HepG2 (cell line): ENCODE results near the gene FAM43A. TPM values are rescaled to one million over a fixed set of nuclear protein-coding genes. Genes with fewer than 3 reads are reported as not detected.

Experiments
- CEBPZ ChIP-seq: IDR thresholded peaks from 2 replicates; pipeline ENCODE4 v1.6.1; 2012; ENCODE audit warnings: low read length, improper control_type of control experiment
- CENPX ChIP-seq: sonication (generic); formaldehyde crosslinking; IDR thresholded peaks from 2 replicates; pipeline ENCODE4 v1.9.0; 2021; ENCODE audit warnings: mild to moderate bottlenecking, missing genetic modification reagents, moderate library complexity
- DBP ChIP-seq: sonication (generic); formaldehyde crosslinking; IDR thresholded peaks from 2 replicates; pipeline ENCODE4 v1.4.0; 2020; ENCODE audit warnings: missing genetic modification reagents; ENCODE audit errors: not compliant biosample characterization
- EP300 ChIP-seq, 3 experiments: sonication (generic) in 1 of 3; formaldehyde crosslinking in 1 of 3; IDR thresholded peaks; 2 replicates each; pipeline versions ENCODE4 v1.5.1 to v1.6.1; 2011 to 2020; ENCODE audit warnings: low read depth in 2 of 3, low read length in 2 of 3, borderline replicate concordance in 1 of 3, improper control_type of control experiment in 1 of 3, mild to moderate bottlenecking in 1 of 3, missing genetic modification reagents in 1 of 3, moderate library complexity in 1 of 3
- FOSL2 ChIP-seq: sonication (generic); formaldehyde crosslinking; IDR thresholded peaks from 2 replicates; pipeline ENCODE4 v1.4.0; 2020; ENCODE audit warnings: missing genetic modification reagents
- HOXA9 ChIP-seq: sonication (generic); formaldehyde crosslinking; IDR thresholded peaks from 2 replicates; pipeline ENCODE4 v1.8.1; 2022; ENCODE audit warnings: missing genetic modification reagents, mild to moderate bottlenecking, moderate library complexity, borderline replicate concordance
- NCOA2 ChIP-seq: sonication (generic); formaldehyde crosslinking; IDR thresholded peaks from 2 replicates; pipeline ENCODE4 v1.8.0; 2022; ENCODE audit warnings: inconsistent platforms
- NFKB2 ChIP-seq: sonication (generic); formaldehyde crosslinking; IDR thresholded peaks from 2 replicates; pipeline ENCODE4 v1.4.0; 2020; ENCODE audit warnings: missing genetic modification reagents, borderline replicate concordance
- NFRKB ChIP-seq: fragments of 450-650 bp; IDR thresholded peaks from 2 replicates; pipeline ENCODE4 v1.6.1; 2017
- RARG ChIP-seq: sonication (generic); formaldehyde crosslinking; IDR thresholded peaks from 2 replicates; pipeline ENCODE4 v1.4.0; 2020; ENCODE audit warnings: low read depth, mild to moderate bottlenecking, missing genetic modification reagents
- SIN3B ChIP-seq: fragments of 150-350 bp; IDR thresholded peaks from 2 replicates; pipeline ENCODE4 v1.6.1; 2014; ENCODE audit warnings: low read length
- SKI ChIP-seq: fragments of 450-650 bp; IDR thresholded peaks from one replicate; pipeline ENCODE4 v1.6.1; 2018; ENCODE audit warnings: mild to moderate bottlenecking; ENCODE audit not compliant: partially characterized antibody
- SMYD3 ChIP-seq: sonication (generic); formaldehyde crosslinking; IDR thresholded peaks from 2 replicates; pipeline ENCODE4 v1.8.1; 2023; ENCODE audit warnings: mild to moderate bottlenecking, missing genetic modification reagents
- STAT5B ChIP-seq: sonication (generic); formaldehyde crosslinking; IDR thresholded peaks from 2 replicates; pipeline ENCODE4 v1.4.0; 2020; ENCODE audit warnings: missing genetic modification reagents
- ZNF367 ChIP-seq: sonication (generic); formaldehyde crosslinking; IDR thresholded peaks from 2 replicates; pipeline ENCODE4 v1.4.0; 2020; ENCODE audit warnings: missing genetic modification reagents, borderline replicate concordance
- ZNF382 ChIP-seq: sonication (generic); formaldehyde crosslinking; IDR thresholded peaks from 2 replicates; pipeline ENCODE4 v1.5.0; 2020; ENCODE audit warnings: missing genetic modification reagents, mild to moderate bottlenecking, borderline replicate concordance
- ZNF430 ChIP-seq: sonication (generic); formaldehyde crosslinking; IDR thresholded peaks from 2 replicates; pipeline ENCODE4 v1.9.0; 2021; ENCODE audit warnings: mild to moderate bottlenecking, missing genetic modification reagents
- ZNF629 ChIP-seq: sonication (generic); formaldehyde crosslinking; conservative IDR thresholded peaks from 2 replicates; pipeline ENCODE4 v1.5.0; 2020; ENCODE audit warnings: missing genetic modification reagents
- ZNF83 ChIP-seq: sonication (generic); formaldehyde crosslinking; IDR thresholded peaks from 2 replicates; pipeline ENCODE4 v1.4.0; 2020; ENCODE audit warnings: missing genetic modification reagents, mild to moderate bottlenecking, borderline replicate concordance
- polyA plus RNA-seq, 8 experiments: library from polyadenylated mRNA; depleted of rRNA in 3 of 8; stranded (reverse) in 7 of 8; unstranded in 1 of 8; fragments of >200 nt; fragmentation: Illumina TruSeq in 4 of 8; extraction: Trizol in 4 of 8; gene quantifications; 2 replicates each; pipeline versions ENCODE4 v1.2.1 to v1.2.3, GENCODE V29; 2011 to 2016; ENCODE audit warnings: low read depth in 4 of 8, missing spikeins in 1 of 8, mixed read lengths in 1 of 8; ENCODE audit not compliant: insufficient read depth in 1 of 8
- total RNA-seq, 5 experiments: library from RNA; depleted of rRNA; stranded (reverse); fragments of >200 nt; fragmentation: Illumina TruSeq; extraction: Trizol; gene quantifications; 2 replicates each; pipeline ENCODE4 v1.2.3, GENCODE V29; 2016; ENCODE audit warnings: low read depth in 1 of 5
- TF ChIP-seq, protein P1 (sequence below): sonication (generic); formaldehyde crosslinking; IDR thresholded peaks from 2 replicates; pipeline ENCODE4 v1.4.0; 2020; ENCODE audit warnings: missing genetic modification reagents
- TF ChIP-seq, protein P2 (sequence below): sonication (generic); formaldehyde crosslinking; conservative IDR thresholded peaks from 2 replicates; pipeline ENCODE4 v1.4.0; 2020; ENCODE audit warnings: missing genetic modification reagents
- TF ChIP-seq, protein P3 (sequence below): sonication (generic); formaldehyde crosslinking; IDR thresholded peaks from 2 replicates; pipeline ENCODE4 v1.8.0; 2022; ENCODE audit warnings: mild to moderate bottlenecking, missing genetic modification reagents, moderate library complexity

Gene FAM43A
- total and polyA plus RNA-seq, 2 of the 13 experiments (the other 11 are each of a cell fraction or from before 2014, with no cell fraction given): 0.91 to 1.8 TPM

DNA sequence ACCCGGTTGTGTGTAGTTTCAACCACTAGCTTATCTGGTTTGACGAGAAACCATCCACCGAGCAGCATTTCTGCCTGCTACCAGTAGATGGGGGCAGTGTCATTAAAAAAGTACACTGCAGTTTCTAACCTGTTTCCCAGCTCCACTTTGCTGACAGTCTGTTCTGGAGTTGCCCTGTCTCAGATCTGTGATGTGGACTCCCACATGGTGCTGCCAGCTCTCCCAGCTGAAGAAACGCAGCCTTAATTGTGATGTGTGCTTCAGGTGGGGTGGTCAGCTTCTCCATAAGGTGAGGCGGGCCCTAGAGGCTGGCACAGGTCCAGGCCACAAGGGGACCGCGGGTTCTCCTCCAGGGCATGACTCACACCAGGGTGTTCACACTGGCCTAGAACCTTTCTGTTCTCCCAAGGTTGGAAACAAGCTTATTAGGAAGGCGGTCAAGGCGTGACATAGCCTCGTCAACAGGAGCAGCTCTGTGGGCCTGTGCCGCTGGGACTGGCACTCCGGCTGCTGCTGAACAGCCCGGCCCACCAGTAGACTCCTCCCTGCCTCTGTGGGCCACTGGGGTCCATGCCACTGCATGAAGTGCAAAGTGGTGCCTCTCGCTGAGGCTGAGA, 2.9 kb upstream of the FAM43A start (continued):
- TF ChIP-seq CENPX (CRISPR knock-in tag) (no peak), DBP (CRISPR knock-in tag) (no peak), SKI (no peak), HOXA9 (CRISPR knock-in tag) (no peak), NFRKB (no peak), FOSL2 (CRISPR knock-in tag) (peak; percentile 90), STAT5B (no peak), SMYD3 (CRISPR knock-in tag) (no peak), ZNF629 (no peak), ZNF430 (no peak), EP300 (IDR thresholded peaks at IDR 0.05; ENCODE audit: low read depth in 2 of 2, low read length in 2 of 2) (no peak), EP300 (CRISPR knock-in tag; IDR thresholded peaks at IDR 0.05; ENCODE audit: borderline replicate concordance) (no peak), ZNF382 (no peak), ZNF367 (no peak), NCOA2 (CRISPR knock-in tag) (no peak), RARG (CRISPR knock-in tag) (no peak), ZNF83 (CRISPR knock-in tag) (no peak; the same call in 1 of the 2 replicates), SIN3B (no peak), CEBPZ (no peak), NFKB2 (peak; percentile 55; the same call in 1 of the 2 replicates)
- TF ChIP-seq, protein P1, sequence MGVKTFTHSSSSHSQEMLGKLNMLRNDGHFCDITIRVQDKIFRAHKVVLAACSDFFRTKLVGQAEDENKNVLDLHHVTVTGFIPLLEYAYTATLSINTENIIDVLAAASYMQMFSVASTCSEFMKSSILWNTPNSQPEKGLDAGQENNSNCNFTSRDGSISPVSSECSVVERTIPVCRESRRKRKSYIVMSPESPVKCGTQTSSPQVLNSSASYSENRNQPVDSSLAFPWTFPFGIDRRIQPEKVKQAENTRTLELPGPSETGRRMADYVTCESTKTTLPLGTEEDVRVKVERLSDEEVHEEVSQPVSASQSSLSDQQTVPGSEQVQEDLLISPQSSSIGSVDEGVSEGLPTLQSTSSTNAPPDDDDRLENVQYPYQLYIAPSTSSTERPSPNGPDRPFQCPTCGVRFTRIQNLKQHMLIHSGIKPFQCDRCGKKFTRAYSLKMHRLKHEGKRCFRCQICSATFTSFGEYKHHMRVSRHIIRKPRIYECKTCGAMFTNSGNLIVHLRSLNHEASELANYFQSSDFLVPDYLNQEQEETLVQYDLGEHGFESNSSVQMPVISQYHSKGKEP: no peak
- TF ChIP-seq, protein P2, sequence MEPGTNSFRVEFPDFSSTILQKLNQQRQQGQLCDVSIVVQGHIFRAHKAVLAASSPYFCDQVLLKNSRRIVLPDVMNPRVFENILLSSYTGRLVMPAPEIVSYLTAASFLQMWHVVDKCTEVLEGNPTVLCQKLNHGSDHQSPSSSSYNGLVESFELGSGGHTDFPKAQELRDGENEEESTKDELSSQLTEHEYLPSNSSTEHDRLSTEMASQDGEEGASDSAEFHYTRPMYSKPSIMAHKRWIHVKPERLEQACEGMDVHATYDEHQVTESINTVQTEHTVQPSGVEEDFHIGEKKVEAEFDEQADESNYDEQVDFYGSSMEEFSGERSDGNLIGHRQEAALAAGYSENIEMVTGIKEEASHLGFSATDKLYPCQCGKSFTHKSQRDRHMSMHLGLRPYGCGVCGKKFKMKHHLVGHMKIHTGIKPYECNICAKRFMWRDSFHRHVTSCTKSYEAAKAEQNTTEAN (CRISPR knock-in tag): peak; percentile 85
- TF ChIP-seq, protein P3, sequence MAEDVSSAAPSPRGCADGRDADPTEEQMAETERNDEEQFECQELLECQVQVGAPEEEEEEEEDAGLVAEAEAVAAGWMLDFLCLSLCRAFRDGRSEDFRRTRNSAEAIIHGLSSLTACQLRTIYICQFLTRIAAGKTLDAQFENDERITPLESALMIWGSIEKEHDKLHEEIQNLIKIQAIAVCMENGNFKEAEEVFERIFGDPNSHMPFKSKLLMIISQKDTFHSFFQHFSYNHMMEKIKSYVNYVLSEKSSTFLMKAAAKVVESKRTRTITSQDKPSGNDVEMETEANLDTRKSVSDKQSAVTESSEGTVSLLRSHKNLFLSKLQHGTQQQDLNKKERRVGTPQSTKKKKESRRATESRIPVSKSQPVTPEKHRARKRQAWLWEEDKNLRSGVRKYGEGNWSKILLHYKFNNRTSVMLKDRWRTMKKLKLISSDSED (CRISPR knock-in tag): no peak
